Adrenal gland (tissue), 12 donors: Measurements from ENCODE around the gene SYNPO. TPM values are rescaled to one million over a fixed set of nuclear protein-coding genes. Genes with fewer than 3 reads are reported as not detected.
A peak's percentile ranks its signal among the peaks of the same experiment; 100 is the strongest.

Source experiments
- DNase-seq, 7 donors: peaks; one replicate each; pipeline ENCODE4 v3.0.0-alpha.2; 2019 to 2020
- H3K27ac ChIP-seq, 5 donors: fragments of 200-600 bp; sonication (generic) in 4 of 5; 1 replicate in 3 of 5; 2 replicates in 2 of 5; pipeline versions ENCODE4 v1.5.1 to v1.8.0; 2016 to 2020; ENCODE audit warnings: mild to moderate bottlenecking in 1 of 5
- H3K27me3 ChIP-seq: fragments of 200-600 bp; 2 replicates; pipeline ENCODE4 v1.8.0; 2021
- H3K36me3 ChIP-seq, 2 donors: fragments of 200-600 bp; replicated peaks in 1 of 2; 1 replicate in 1 of 2; 2 replicates in 1 of 2; pipeline versions ENCODE4 v1.5.1 to v1.8.0; 2018 to 2022
- H3K4me1 ChIP-seq, 2 donors: fragments of 200-600 bp; replicated peaks in 1 of 2; 1 replicate in 1 of 2; 2 replicates in 1 of 2; pipeline versions ENCODE4 v1.5.1 to v1.8.0; 2018 to 2021
- H3K4me3 ChIP-seq, 4 donors: fragments of 200-600 bp; sonication (generic) in 3 of 4; one replicate each; pipeline ENCODE4 v1.5.1; 2016 to 2018
- H3K9me3 ChIP-seq, 3 donors: fragments of 200-600 bp; sonication (generic) in 1 of 3; replicated peaks in 1 of 3; 1 replicate in 2 of 3; 2 replicates in 1 of 3; pipeline versions ENCODE4 v1.5.1 to v1.8.0; 2016 to 2021
- CTCF ChIP-seq, 6 experiments: fragments of 450-650 bp in 4 of 6; fragments of 200-600 bp in 2 of 6; sonication (generic) in 1 of 6; IDR thresholded peaks; 1 replicate in 5 of 6; 2 replicates in 1 of 6; pipeline versions ENCODE4 v1.5.1 to v1.8.0; 2016 to 2021; ENCODE audit warnings: antibody characterized with exemption in 6 of 6, mild to moderate bottlenecking in 2 of 6, moderate library complexity in 1 of 6
- POLR2A ChIP-seq, 2 donors: fragments of 450-650 bp; IDR thresholded peaks; one replicate each; pipeline ENCODE4 v1.6.1; 2017; ENCODE audit warnings: antibody characterized with exemption in 2 of 2, mild to moderate bottlenecking in 2 of 2, moderate library complexity in 1 of 2
- WGBS, 4 donors: extraction: QIAGEN DNeasy Blood & Tissue Kit in 2 of 4; methylation state at CpG; one replicate each; pipeline versions ENCODE4 v1.1.5 to v1.1.7; 2013 to 2017; 5-methylcytosine and 5-hydroxymethylcytosine counted together
- intact Hi-C, 2 donors: fragments of 100-400 bp; cut with DNase I; formaldehyde crosslinking; loops; one replicate each; pipeline versions ENCODE4 v1.14.1 to v1.15.0; 2022 to 2023
- polyA plus RNA-seq, 3 donors: library from polyadenylated mRNA; stranded (reverse); fragments of 200-250 nt in 2 of 3; fragments of 350-450 nt in 1 of 3; fragmentation: Illumina TruSeq in 1 of 3; extraction: RNeasy Lipid Tissue Mini Kit (QIAGEN cat#74804) in 1 of 3; gene quantifications; one replicate each; pipeline ENCODE4 v1.2.3, GENCODE V29; 2013 to 2014
- total RNA-seq, 9 donors: library from RNA; depleted of rRNA in 4 of 9; stranded (reverse); fragments of >200 nt in 4 of 9; fragments of 120-200 nt in 1 of 9; fragmentation: NEBNext Ultra II Directional in 1 of 9; extraction: Animal tissue kit (Norgen Biotek cat#: 25700) in 1 of 9; gene quantifications; one replicate each; pipeline versions ENCODE4 v1.1.0 to v1.2.4, GENCODE V29; 2013 to 2023
- donor health status: healthy with polysubstance abuse.
- donor health status: Bipolar disorder and iron deficiency.
- donor health status: DM: yes; HTN: yes; CAD: no.
- donor health status: DM: no; HTN: no; CAD: no.
- donor health status: DM: no; HTN: no; CAD: no.
- donor health status: DM: yes; HTN: yes; CAD: no.

Gene SYNPO
- total and polyA plus RNA-seq, 12 donors, result 10.0 to 293 (median 104) TPM

GRCh38 chr5:150632305-150633160, 7.9 kb upstream of the SYNPO start:
- Histone ChIP-seq H3K4me3 (no peak overlapping the region), H3K36me3 (no peaks in the 10 kb centered on the region), H3K27me3 (no peaks in the 10 kb centered on the region), H3K9me3 (no peaks in the 10 kb centered on the region), H3K4me1 (peaks cover 54 to 82% of the 10 kb centered on the region in 2 donors), H3K27ac (peak overlapping the region; percentile 36 to 97 (median 65))
- intact Hi-C loops, result no loop called here
- DNase-seq, result peak in 5 of 7 donors; percentile 23 to 68 (median 60)
- TF ChIP-seq POLR2A (IDR thresholded peaks at IDR 0.05) (peak in 1 of 2 donors; percentile 24), CTCF (IDR thresholded peaks at IDR 0.05) (no peak)
- WGBS, 4 donors, result 20 to 33% (median 31%) methylated on average over 9 to 10 of the region's 10 CpGs

- Histone ChIP-seq H3K4me1 (peaks cover 55 to 85% of the 10 kb centered on the region in 2 donors), H3K4me3 (no peak overlapping the region), H3K9me3 (no peaks in the 10 kb centered on the region), H3K27me3 (no peaks in the 10 kb centered on the region), H3K27ac (peak overlapping the region in 4 of 5 donors; percentile 61 to 97 (median 70)), H3K36me3 (no peaks in the 10 kb centered on the region)
- TF ChIP-seq CTCF (IDR thresholded peaks at IDR 0.05) (no peak), POLR2A (IDR thresholded peaks at IDR 0.05) (no peak)
- DNase-seq, result peak in 3 of 7 donors; percentile 18 to 35 (median 31)
- WGBS, 4 donors, result 60 to 67% (median 62%) methylated on average over 2 of the region's 2 CpGs
- intact Hi-C loops, result no loop called here
These were observed 7.0 kb upstream of the SYNPO start for GRCh38 chr5:150633429-150633828.

- Histone ChIP-seq H3K27ac (peak overlapping the region; percentile 80 to 99 (median 96)), H3K4me3 (no peak overlapping the region), H3K4me1 (peaks cover 63 to 77% of the 10 kb centered on the region in 2 donors), H3K27me3 (no peaks in the 10 kb centered on the region), H3K36me3 (no peaks in the 10 kb centered on the region), H3K9me3 (no peaks in the 10 kb centered on the region)
- peak; percentile 88 to 95 (median 93) for DNase-seq
- 52 to 62% (median 58%) methylated on average over 6 of the region's 6 CpGs for WGBS, 4 donors
- TF ChIP-seq POLR2A (IDR thresholded peaks at IDR 0.05) (no peak), CTCF (IDR thresholded peaks at IDR 0.05) (peak in 1 of 6 experiments; percentile 12)
- intact Hi-C loops, result no loop called here
These were observed 3.8 kb upstream of the SYNPO start for GRCh38 chr5:150636391-150637244.
